Left renal pelvis (tissue), 4 donors: ENCODE data around the gene NPEPL1. TPM values are rescaled to one million over a fixed set of nuclear protein-coding genes. Genes with fewer than 3 reads are reported as not detected.
"Not testable (repeated sequence)": the region's sequence is repeated elsewhere in the genome, so short reads cannot be mapped to it uniquely, and the experiment has no call there.

Experiments
- DNase-seq, 4 donors: peaks; one replicate each; pipeline ENCODE4 v3.0.0-alpha.2; 2013; ENCODE audit warnings: low read depth in 4 of 4, low spot score in 3 of 4
- polyA plus RNA-seq, 4 donors: library from polyadenylated mRNA; unstranded; fragments of 120-200 nt; gene quantifications; one replicate each; pipeline ENCODE4 v1.2.1, GENCODE V29; 2013; ENCODE audit not compliant: insufficient read length in 4 of 4

Gene NPEPL1, protein sequence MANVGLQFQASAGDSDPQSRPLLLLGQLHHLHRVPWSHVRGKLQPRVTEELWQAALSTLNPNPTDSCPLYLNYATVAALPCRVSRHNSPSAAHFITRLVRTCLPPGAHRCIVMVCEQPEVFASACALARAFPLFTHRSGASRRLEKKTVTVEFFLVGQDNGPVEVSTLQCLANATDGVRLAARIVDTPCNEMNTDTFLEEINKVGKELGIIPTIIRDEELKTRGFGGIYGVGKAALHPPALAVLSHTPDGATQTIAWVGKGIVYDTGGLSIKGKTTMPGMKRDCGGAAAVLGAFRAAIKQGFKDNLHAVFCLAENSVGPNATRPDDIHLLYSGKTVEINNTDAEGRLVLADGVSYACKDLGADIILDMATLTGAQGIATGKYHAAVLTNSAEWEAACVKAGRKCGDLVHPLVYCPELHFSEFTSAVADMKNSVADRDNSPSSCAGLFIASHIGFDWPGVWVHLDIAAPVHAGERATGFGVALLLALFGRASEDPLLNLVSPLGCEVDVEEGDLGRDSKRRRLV
- polyA plus RNA-seq: 10 to 100 TPM; 35.2 to 57.2 (median 40.6) TPM

DNA sequence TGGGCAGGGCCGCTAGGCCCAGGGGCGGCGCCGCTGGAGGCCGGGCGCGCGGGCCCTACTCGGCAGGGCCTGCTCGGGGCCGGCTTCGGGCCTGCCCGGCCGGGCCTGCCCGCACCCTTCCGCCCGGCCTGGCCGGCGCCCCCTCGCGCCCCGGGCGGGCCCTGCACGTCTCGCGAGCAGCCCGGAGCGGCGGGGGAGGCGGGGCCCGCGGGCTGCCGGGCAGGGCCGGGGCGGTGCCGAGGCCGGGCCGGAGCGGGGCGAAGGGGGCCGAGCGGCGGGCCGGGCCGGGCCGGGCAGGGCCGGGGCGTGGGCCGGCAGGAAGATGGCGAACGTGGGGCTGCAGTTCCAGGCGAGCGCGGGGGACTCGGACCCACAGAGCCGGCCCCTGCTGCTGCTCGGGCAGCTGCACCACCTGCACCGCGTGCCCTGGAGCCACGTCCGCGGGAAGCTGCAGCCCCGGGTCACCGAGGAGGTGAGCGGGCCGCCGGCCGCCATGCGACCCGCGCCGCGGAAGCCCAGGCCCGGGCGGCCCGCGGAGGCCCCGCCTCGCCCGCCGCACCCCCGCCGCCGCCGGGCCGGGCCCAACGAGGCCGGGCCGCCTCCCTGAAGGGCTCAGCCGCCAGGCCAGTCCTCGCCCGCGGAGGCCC lies at the start of gene NPEPL1:
TSS of gene NPEPL1 (plus strand) at position 222 of the 647 bp plus-strand sequence. CDS start at position 323, 101 bp downstream.
- DNase-seq: no peak

DNA sequence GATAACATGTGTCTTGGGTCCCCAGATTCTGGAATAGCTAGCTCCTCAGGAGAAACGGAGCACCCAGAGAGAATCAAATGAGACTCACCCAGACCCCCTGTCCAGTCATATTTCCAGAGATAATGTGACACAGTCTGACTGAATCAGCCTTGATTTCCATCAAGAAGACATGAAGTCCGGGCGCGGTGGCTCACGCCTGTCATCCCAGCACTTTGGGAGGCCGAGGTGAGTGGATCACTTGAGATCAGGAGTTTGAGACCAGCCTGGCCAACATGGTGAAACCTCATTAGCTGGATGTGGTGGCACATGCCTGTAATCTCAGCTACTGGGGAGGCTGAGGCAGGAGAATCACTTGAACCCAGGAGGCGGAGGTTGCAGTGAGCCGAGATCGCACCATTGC lies 49.7 kb upstream of the NPEPL1 start:
- DNase-seq: not testable (repeated sequence)

DNA sequence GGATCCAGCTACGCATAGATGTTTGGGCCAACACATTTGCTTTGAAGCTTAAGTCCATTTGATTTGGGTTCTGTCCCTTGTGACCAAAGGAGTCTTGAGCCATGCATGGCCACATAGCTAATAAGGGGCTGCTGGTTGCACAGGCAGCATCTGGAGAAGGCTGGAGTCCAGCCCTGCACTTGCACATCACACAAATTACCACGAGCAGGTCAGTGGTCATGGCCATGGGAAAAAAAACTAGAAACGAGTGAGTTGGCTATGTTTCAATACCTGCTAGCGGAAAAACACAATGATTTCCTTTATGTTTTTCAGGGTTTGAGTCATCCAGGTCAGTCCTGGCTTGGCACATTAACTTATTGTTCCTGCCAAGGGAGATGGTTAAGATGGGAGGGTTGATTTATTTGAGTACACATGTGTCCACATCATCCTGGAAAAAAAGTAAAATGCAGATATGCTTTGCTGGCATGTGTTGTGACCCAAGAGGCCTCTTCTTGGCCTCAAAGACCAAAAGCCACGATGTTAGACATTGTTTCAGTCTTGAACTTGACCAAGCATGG lies 47.1 kb upstream of the NPEPL1 start:
- no peak for DNase-seq

DNA sequence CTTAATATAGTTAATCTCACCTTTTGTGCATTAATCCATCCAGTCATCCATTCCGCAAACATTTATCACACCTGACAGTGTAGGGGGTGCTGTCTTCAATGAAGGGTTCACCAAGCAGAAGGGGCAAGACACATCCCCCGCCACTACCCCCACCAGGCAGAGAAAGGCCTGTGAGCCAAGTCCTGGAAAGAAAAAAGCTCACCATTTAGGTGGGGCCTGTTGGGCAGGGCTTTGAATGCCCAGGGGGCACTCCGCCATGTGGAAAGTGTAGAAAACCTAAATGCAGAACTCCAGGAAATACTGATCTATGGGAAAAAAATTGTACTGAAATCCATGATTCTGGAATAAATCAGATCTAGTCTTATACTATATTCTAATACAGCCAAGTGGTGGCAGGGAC lies 46.3 kb upstream of the NPEPL1 start:
- DNase-seq: no peak

DNA sequence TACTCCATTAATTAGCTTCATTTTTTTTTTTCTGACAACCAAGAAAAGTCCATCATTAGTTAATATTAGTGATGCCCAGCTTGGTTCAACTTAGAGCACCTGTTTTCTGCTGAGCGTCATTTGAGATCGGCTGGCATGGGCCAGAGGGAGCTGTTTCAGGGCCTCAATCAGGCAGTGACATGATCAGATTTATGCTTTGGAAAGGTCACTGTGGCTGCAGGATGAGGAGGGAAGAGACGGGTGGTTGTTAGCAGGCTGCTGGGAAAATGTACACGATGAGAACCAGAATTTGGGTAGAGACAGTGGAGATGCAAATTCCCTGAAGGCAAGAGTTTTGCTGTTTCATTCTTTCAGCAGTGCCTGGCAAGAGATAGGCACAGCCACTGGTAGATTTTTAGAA lies 45.9 kb upstream of the NPEPL1 start:
- DNase-seq: no peak

DNA sequence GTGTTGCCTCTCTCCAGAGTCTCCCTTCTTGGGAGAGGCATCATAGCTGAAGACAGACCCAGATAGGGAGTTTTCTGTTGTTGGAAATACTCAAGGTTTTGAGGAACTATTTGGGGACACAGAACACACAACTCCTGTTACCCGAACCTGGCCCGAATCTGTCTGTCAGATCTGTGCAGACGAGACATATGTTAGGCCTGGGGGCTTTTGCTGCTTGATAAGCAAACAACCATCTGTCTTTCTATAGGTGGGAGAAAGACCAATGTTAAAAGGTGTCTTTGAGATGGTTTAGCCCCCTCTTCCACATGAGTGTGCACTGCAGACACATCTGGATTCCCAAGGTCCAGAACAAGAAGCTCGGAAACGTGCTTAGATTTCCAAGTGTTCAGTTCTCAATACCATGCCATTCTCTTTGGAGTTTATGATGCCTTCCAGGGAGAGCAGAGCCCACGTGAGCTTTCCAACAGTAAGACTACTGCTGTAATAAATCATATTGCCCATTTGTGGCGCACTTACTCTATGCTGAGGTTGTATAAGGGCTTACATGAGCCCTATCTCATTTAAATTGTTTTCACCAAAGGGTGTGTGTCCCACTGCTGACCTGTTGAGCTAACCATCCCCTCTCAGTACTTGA lies 45.3 kb upstream of the NPEPL1 start:
- DNase-seq: no peak

DNA sequence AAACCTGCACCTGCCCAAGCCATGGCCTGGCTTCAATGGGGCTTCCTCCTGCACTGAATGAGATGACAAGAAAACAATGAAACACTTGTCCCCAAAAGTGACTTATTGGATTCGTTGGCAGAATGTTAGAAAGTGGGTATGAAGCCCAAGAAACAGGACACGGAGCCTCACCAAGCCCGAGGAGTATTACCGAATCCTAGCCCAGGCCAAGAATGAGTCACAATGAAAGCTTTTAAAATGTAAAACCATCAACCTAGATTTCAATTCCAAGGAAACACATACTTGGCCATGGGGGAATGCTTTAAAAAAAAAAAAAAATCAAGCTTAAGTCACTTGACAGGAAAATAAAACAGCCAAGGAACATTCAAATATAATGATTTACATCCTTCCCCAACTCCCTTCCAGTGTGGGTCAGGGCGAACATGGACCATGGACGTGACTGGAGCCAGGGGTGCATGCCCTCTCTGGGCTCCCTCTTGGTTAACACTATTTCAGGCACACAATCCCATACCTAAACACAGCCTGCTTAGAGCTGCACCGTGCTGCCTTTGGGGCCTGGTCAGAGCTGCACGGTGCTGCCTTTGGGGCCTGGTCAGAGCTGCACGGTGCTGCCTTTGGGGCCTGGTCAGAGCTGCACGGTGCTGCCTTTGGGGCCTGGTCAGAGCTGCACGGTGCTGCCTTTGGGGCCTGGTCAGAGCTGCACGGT lies 44.7 kb upstream of the NPEPL1 start:
- DNase-seq: no peak

DNA sequence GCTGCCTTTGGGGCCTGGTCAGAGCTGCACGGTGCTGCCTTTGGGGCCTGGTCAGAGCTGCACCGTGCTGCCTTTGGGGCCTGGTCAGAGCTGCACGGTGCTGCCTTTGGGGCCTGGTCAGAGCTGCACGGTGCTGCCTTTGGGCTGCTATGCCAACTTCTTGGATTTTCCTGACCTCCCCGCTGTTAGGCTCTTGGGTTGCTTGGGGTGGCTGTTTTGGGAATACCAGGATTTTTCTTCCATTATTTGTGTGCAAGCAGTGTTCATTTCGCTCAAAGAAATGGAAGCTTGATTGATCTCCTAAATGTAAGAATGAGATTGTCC lies 44.1 kb upstream of the NPEPL1 start:
- DNase-seq: not testable (repeated sequence)

DNA sequence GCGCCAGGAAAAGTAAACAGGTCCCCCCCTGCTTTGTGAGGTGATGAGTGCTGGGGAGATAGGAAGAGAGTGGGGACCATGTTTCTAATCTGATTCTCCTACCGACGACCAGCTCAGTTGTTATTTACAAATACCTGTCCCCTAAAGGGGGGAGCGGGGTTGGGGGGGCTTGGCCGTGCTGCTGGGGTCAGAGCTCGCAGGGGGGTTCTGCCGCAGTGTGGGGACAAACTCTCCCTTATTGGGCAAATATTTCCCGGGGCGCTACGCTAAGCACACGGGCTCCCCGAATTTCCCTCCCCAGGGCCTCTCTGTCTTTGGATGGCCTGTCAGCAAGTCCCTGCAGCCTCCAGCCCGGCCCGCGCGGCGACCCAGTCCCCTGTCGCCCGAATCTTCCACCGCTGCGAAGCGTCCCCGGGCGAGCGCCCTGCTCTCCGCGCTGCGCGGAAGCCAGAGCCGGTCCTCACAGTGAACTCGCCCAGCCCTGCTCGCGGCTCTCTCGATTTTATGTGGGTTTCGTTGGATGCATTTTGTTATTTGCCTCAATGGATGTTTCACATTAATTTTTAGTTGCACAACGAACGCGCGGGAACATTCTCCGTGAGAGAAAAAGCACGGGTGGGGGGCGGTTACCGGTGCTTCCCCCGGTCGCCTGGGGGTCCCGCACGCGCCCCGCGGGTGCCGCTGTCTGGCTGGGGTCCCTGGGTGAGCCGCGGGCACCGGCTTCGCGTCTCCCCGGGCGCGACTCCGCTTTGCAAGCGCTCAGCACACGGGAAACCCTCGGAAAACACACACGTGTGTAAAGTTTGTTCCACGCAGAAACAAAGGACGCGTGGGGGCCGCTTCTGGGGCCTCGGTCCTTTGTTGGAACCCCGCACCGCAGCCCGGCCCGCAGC lies 43.1 kb upstream of the NPEPL1 start:
- DNase-seq: no peak

DNA sequence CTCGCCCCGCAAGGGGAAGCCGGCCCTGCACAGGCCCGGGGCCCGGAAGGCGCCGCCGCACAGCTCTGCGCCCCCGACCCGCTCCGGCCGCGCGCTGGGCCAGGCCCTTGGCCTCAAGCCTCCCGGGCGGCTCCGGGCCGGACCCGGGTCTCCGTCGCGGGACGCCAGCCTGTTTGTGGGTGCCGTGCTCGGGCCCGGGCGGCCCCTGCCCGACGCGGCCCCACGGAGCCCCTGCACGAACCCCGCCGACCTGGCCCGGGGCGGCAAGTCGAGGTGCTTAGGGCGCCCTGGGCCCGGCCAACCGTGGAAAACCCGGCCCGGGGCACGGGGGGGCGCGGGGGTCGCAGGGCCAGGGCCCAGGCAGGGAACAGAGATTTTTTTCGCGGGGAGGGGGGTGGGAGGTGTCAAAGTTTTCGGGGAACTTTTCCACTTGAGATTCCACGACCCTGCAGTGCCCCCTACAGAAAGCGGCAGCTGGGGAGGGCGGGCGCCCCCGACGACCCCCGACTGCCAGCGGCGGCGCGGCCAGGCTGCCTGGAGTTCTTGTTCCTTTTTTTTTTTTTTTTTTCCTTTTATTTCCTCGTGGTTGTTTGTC lies 42.3 kb upstream of the NPEPL1 start:
- no peak for DNase-seq

DNA sequence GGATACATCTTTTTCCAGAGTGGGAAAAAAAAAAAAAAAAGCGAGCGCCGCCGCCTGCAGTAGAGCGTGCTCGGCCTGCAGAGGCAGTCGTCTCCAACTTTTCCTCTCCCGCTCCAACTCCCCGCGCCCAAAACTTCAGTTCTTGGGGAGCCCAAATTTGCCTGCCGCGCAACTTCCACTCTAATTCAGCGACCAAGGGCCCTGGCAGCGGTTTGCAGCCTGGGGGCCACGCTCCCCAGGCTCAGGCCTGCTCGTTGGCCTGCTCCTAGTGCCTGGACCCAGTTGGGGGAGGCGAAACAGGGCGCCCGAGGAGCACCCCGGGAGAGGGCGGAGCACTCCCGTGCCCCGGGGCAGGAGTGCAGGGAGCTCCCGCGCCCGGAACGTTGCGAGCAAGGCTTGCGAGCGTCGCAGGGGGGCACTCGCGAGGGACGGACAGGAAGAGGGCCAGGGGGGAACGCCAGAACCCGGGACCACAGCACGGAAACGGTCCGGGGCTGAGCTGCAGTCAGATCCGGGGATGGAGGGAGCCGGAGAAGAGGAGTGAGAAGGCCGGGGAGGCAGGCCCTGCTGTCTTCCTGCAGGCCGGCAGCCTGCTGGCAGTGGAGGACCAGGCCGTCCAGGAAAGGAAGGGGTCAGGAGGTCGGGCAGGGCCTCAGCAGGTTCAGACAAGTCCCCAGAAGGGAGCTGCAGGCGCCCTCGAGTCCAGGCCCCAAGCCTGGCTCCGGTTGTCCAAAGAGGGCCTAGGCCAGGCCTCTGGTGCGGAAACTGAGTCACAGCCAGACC lies 41.6 kb upstream of the NPEPL1 start, which contains the start of gene STX16:
TSS of gene STX16 (plus strand) at position 508 of the 783 bp plus-strand sequence. CDS start 724 bp downstream, outside the sequence.
- peak in 3 of 4 donors; percentile 82 to 87 (median 83) for DNase-seq

DNA sequence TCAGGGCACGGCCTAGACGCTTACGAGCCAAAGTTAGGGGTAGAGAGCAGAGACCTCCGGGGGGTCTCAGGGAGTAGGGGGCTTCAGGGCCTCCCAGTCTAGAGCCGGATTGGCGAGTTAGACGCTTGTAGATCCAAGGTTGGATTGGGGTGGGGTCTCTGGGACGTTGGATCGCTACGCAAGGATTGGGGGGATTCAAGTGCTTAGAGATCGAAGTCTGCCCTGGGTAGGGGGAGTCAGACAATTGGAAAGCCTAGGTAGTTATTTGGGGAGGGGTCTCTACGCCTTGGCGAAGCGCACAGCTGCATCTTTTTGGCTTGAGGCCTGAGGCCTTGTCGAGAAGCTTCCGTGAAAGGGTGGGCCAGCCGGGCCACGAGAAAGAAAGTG lies 41.0 kb upstream of the NPEPL1 start:
- peak; percentile 87 to 91 (median 90) for DNase-seq

DNA sequence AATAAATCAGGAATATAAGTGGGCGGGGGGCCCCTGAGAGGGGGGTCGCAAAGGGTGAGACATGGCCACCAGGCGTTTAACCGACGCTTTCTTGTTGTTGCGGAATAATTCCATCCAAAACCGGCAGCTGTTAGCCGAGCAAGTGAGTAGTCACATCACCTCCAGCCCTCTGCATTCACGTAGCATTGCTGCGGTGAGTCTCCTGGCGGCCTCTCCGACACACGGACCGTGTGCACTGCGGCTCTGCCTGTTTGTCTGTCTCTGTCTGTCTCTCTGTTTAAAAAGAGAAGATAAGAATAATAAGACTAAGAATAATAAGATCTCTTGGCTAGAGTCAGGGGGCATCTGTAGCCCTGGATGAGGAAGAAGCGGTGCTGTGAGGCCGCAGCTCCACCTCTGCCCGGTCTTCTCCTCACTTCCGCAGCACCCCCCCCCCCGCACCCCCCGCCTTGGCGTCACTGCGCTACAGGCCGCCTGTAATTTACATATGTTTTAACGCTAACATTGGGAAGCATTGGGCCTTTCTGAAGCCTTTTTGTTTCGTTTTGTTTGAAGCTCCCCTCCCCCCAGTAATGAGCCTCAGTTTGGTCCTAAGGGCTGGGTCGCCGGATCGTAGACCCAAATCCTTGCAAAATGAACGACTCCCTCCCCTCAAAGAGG lies 40.5 kb upstream of the NPEPL1 start:
- DNase-seq: peak in 1 of 4 donors; percentile 58

DNA sequence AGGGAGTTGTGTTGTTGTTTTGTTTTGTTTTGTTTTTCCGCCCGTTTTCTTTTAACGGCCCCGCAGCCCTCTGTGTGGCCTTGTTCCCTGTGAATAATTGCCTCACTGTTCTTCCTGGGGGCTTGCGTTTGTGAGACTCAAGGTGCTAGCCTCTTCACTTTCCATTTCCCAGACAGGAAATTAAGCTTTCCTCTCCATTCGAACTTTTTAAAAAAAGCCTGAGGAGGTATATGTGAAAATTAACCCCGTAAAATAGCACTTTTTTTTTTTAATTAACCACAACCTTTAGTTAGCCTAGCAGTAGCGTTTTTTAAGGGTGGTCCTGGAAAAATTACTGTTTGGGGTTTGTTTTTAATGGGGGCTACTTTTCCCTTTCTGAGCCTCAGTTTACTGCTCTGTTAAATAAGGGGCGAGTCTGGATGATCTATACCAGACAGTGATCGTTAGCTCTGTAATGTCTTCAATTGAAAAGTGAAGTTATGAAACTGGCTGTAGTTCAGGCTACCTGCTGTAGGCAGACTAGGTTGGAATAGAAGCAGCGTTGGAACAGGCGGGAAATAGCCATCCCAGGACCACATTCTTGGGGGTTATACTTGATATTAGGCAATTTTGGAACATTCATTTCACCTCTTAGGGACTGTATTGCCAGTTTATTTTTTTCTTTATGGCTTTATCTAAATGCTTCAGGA lies 39.9 kb upstream of the NPEPL1 start:
- DNase-seq: no peak

DNA sequence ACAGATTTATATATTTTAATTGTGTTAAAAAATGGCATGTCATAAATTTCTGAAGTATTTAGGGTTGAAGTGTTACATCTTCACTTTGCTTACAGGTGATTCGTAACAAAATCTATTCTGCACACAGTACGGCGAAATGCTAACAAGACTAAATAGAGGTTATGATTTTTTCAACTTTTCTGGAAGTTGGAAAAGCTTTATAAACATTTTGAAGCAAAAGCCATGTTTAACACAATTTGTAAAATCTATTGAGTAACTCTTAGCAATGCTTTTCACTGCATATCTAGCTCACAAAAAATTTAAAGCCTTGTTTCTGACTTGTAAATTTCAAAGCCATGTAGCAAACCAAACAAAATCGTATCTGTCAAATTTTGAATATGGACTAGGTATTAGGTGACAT lies 38.3 kb upstream of the NPEPL1 start:
- DNase-seq: no peak

DNA sequence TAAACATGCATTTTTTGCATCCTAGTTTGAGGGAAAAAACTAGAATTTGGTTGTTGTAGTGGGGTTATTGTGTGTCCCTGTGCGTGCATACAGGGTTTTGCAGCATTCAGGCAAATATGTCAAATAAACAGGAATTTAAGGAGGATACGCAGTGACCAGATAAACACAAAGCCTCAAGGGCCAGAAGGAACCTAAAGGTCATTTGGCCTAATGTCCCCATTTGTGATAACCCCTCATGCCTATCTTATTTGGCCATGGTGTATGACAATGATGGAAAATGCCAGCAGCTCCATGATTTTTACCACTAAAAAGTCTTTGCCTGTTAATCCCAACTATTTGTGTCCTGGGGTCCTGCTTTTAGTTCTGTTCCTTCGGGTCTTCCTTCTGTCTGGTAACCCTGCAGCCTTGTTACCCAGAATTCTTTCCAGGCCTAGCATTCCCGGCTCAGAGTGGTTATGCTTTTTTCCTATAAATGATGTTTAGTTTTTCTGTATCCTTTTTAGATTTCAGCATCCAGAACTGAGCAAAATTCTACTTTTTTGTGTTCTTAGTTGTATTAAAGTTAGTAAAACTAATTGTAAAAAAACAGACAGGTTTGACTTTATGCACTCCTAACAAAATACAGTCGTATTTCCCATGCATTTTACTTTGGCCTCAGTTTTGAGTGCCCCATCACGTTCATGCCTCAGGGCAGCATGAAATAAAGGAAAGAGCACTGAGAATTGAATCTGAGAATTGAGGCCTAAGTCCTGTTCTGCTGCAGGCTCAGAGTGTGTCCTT lies 37.1 kb upstream of the NPEPL1 start:
- no peak for DNase-seq
